ENCODE measurements around the gene ABCD4.

GRCh38 chr14:74271365-74271764, 31.4 kb downstream of the ABCD4 start:
- TF ChIP-seq CTCF (IDR thresholded peaks at IDR 0.05) (no peak), POLR2A (IDR thresholded peaks at IDR 0.05) (no peak)

Measured in thyroid gland (tissue), 4 donors.